Thyroid gland (tissue), 4 donors: Measurements from ENCODE around the gene POC1A. TPM values are rescaled to one million over a fixed set of nuclear protein-coding genes. Genes with fewer than 3 reads are reported as not detected.

ENCODE experiments used
- DNase-seq, 2 donors: peaks; one replicate each; pipeline ENCODE4 v3.0.0-alpha.2; 2019
- H3K27ac ChIP-seq, 3 donors: fragments of 200-600 bp; sonication (generic); 1 replicate in 2 of 3; 2 replicates in 1 of 3; pipeline ENCODE4 v1.5.1; 2016 to 2019; ENCODE audit warnings: mild to moderate bottlenecking in 1 of 3, moderate library complexity in 1 of 3
- H3K27me3 ChIP-seq: fragments of 200-600 bp; sonication (generic); one replicate; pipeline ENCODE4 v1.5.1; 2019
- H3K36me3 ChIP-seq, 2 donors: fragments of 200-600 bp; sonication (generic); one replicate each; pipeline ENCODE4 v1.5.1; 2016 to 2019
- H3K4me1 ChIP-seq, 2 donors: fragments of 200-600 bp; sonication (generic); one replicate each; pipeline ENCODE4 v1.5.1; 2017 to 2019
- H3K4me3 ChIP-seq, 3 donors: fragments of 200-600 bp; sonication (generic); replicated peaks in 1 of 3; 1 replicate in 2 of 3; 2 replicates in 1 of 3; pipeline ENCODE4 v1.5.1; 2016; ENCODE audit warnings: mild to moderate bottlenecking in 1 of 3
- H3K9me3 ChIP-seq: fragments of 200-600 bp; sonication (generic); one replicate; pipeline ENCODE4 v1.5.1; 2017
- POLR2A ChIP-seq, 2 donors: fragments of 450-650 bp; IDR thresholded peaks; one replicate each; pipeline ENCODE4 v1.6.1; 2017; ENCODE audit warnings: antibody characterized with exemption in 2 of 2, mild to moderate bottlenecking in 2 of 2, moderate library complexity in 1 of 2
- WGBS, 2 donors: methylation state at CpG; one replicate each; pipeline ENCODE4 v1.1.5; 2017; 5-methylcytosine and 5-hydroxymethylcytosine counted together
- intact Hi-C: fragments of 100-400 bp; cut with DNase I; formaldehyde crosslinking; loops from one replicate; pipeline ENCODE4 v1.15.1; 2023
- total RNA-seq, 4 donors: library from RNA; depleted of rRNA; stranded (reverse); fragments of >200 nt; gene quantifications; one replicate each; pipeline ENCODE4 v1.2.3, GENCODE V29; 2016
- TF ChIP-seq, protein P1 (sequence below), 6 experiments: fragments of 200-600 bp in 3 of 6; fragments of 450-650 bp in 3 of 6; sonication (generic) in 3 of 6; IDR thresholded peaks; one replicate each; pipeline ENCODE4 v1.5.1; 2016 to 2019; ENCODE audit warnings: antibody characterized with exemption in 6 of 6, mild to moderate bottlenecking in 2 of 6, inconsistent platforms in 1 of 6, moderate library complexity in 1 of 6

The POC1A gene
- total RNA-seq, 4 donors from 2014 or later: 0.40 to 2.8 (median 1.5) TPM

GRCh38 chr3:52184690-52185089, 30.5 kb upstream of the POC1A start:
- H3K36me3 ChIP-seq: no peaks in the 10 kb centered on the region
- H3K4me1 ChIP-seq: peaks cover 30 to 34% of the 10 kb centered on the region in 2 donors
- DNase-seq: no peak
- no peaks in the 10 kb centered on the region for H3K27me3 ChIP-seq
- WGBS, 2 donors: 95% methylated on average over 7 of the region's 8 CpGs
- TF ChIP-seq, protein P1, sequence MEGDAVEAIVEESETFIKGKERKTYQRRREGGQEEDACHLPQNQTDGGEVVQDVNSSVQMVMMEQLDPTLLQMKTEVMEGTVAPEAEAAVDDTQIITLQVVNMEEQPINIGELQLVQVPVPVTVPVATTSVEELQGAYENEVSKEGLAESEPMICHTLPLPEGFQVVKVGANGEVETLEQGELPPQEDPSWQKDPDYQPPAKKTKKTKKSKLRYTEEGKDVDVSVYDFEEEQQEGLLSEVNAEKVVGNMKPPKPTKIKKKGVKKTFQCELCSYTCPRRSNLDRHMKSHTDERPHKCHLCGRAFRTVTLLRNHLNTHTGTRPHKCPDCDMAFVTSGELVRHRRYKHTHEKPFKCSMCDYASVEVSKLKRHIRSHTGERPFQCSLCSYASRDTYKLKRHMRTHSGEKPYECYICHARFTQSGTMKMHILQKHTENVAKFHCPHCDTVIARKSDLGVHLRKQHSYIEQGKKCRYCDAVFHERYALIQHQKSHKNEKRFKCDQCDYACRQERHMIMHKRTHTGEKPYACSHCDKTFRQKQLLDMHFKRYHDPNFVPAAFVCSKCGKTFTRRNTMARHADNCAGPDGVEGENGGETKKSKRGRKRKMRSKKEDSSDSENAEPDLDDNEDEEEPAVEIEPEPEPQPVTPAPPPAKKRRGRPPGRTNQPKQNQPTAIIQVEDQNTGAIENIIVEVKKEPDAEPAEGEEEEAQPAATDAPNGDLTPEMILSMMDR (IDR thresholded peaks at IDR 0.05): no peak
- TF ChIP-seq POLR2A (IDR thresholded peaks at IDR 0.05): no peak
- H3K9me3 ChIP-seq: no peaks in the 10 kb centered on the region
- no peak overlapping the region for H3K4me3 ChIP-seq
- intact Hi-C loops: no loop called here
- peak overlapping the region in 1 of 3 donors; percentile 94 for H3K27ac ChIP-seq

DNA sequence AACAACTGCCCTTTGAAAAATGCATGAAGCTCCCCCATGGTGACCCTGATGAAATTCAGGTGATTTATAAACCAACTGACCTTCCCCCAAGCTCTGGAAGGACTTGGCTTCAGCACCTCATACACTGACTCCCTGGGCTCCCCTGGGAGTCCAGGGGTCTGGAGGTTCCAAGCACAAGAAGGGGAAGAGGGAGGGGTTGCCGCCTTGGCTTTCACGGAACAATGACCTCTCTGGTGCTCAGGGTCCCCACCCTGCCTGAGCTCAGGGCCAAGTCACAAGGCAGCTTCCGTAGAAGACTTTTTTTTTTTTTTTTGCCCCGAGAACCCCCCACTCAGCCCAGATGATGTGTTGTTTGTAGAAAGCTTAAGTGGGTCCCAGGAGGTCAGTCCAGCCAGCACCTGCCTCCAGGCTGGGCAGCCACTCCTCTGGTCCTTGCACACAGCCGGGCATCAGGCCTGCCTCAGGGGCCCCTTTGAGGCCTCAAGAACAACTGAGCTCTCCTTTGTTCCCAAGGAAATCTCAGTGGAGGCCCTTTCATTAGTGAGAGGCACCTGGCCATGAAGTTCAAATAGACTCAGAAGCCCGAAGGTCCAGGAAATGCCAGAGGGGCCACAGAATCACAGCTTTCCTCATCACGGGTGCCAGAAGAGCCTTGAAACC, 29.7 kb upstream of the POC1A start:
- Histone ChIP-seq H3K4me3 (no peak overlapping the region), H3K27ac (peak overlapping the region; percentile 63 to 94 (median 85)), H3K36me3 (no peaks in the 10 kb centered on the region), H3K9me3 (no peaks in the 10 kb centered on the region), H3K27me3 (no peaks in the 10 kb centered on the region), H3K4me1 (peaks cover 30 to 33% of the 10 kb centered on the region in 2 donors)
- WGBS, 2 donors: 38 to 41% methylated on average over 7 of the region's 7 CpGs
- peak; percentile 36 to 70 for DNase-seq
- no peak for TF ChIP-seq POLR2A (IDR thresholded peaks at IDR 0.05)
- TF ChIP-seq, protein P1 (IDR thresholded peaks at IDR 0.05): no peak
- intact Hi-C loops: no loop called here

- intact Hi-C loops: no loop called here
- 56 to 71% methylated on average over 4 of the region's 4 CpGs for WGBS, 2 donors
Observed at GRCh38 chr3:52182691-52183090, 28.5 kb upstream of the POC1A start.

GRCh38 chr3:52182196-52182595, 28.0 kb upstream of the POC1A start:
- peak in 1 of 2 donors; percentile 9 for DNase-seq
- Histone ChIP-seq H3K27me3 (no peaks in the 10 kb centered on the region), H3K4me1 (peaks cover 30 to 33% of the 10 kb centered on the region in 2 donors), H3K9me3 (no peaks in the 10 kb centered on the region), H3K36me3 (no peaks in the 10 kb centered on the region), H3K4me3 (no peak overlapping the region), H3K27ac (peak overlapping the region; percentile 64 to 94 (median 85))
- 85 to 91% methylated on average over 4 to 5 of the region's 5 CpGs for WGBS, 2 donors
- intact Hi-C loops: no loop called here
- no peak for TF ChIP-seq POLR2A (IDR thresholded peaks at IDR 0.05)
- TF ChIP-seq, protein P1 (IDR thresholded peaks at IDR 0.05): no peak

More at GRCh38 chr3:52182691-52183090, 28.5 kb upstream of the POC1A start:
- Histone ChIP-seq H3K27me3 (no peaks in the 10 kb centered on the region), H3K4me1 (peaks cover 30 to 33% of the 10 kb centered on the region in 2 donors), H3K4me3 (no peak overlapping the region), H3K9me3 (no peaks in the 10 kb centered on the region), H3K36me3 (no peaks in the 10 kb centered on the region), H3K27ac (peak overlapping the region; percentile 64 to 94 (median 85))
- TF ChIP-seq, protein P1 (IDR thresholded peaks at IDR 0.05): no peak
- TF ChIP-seq POLR2A (IDR thresholded peaks at IDR 0.05): no peak
- peak; percentile 54 to 57 for DNase-seq

GRCh38 chr3:52181543-52181942, 27.3 kb upstream of the POC1A start:
- 28 to 34% methylated on average over 3 to 4 of the region's 4 CpGs for WGBS, 2 donors
- Histone ChIP-seq H3K27me3 (no peaks in the 10 kb centered on the region), H3K9me3 (no peaks in the 10 kb centered on the region), H3K36me3 (no peaks in the 10 kb centered on the region), H3K27ac (peak overlapping the region; percentile 64 to 94 (median 85)), H3K4me3 (no peak overlapping the region), H3K4me1 (peaks cover 30 to 33% of the 10 kb centered on the region in 2 donors)
- intact Hi-C loops: no loop called here
- peak in 1 of 2 donors; percentile 25 for TF ChIP-seq POLR2A (IDR thresholded peaks at IDR 0.05)
- TF ChIP-seq, protein P1 (IDR thresholded peaks at IDR 0.05): no peak
- peak; percentile 82 to 87 for DNase-seq
